HG03558 (cell line): ENCODE measurements around the gene CLEC7A.

Source experiments
- ATAC-seq: cut with Tn5 transposase; IDR thresholded peaks from one replicate; pipeline ENCODE4 v1.9.1; 2021; ENCODE audit warnings: moderate number of reproducible peaks; ENCODE audit not compliant: unreplicated experiment; ENCODE audit errors: extremely low read depth

Gene CLEC7A

DNA sequence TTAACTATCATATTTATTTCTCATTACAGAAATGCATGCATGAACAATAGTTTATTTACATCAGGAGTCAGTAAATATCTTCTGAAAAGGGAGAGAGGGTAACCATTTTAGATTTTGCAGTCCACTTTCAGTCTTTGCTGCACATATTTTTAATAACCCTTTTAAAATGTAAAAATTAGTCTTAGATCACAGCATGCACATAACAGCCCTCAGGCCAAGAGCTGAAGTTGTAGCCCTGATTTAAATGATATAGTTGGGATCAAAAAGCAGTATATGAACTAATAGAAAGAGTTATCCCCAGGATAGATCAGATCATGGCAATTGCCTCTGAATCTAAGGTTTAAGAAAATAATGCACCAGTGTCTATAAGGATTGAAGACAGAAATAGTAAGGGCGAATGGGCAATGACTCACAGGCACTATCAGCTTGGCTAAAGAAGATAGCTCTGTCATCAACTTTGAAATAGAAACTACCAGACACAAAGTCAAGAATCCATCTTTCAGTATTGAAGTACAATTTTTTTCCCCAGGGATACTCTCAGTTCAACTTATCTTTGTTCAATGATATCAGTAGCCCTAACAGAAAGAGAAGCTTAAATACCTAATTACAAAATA is 13.1 kb upstream of the CLEC7A start:
- no peak for ATAC-seq

DNA sequence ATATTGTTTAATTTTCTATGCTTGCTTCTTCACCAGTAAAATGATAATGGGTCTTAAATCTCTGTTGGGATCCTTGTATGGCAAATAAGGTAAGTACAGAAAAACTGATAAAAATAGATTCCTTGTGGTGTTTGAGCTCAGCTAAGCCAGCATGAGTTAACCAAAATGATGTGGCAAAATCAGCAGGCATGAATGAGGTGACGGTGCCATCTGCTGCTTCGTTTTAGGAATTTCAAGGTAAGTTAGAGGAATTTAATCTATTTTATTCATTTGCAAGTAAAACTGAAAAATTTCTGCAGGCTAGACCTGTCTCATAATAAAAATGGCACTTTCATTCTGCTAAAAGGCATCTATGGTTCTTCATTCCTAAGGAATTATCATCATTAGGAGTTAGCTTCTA is 10.0 kb upstream of the CLEC7A start:
- ATAC-seq = no peak

DNA sequence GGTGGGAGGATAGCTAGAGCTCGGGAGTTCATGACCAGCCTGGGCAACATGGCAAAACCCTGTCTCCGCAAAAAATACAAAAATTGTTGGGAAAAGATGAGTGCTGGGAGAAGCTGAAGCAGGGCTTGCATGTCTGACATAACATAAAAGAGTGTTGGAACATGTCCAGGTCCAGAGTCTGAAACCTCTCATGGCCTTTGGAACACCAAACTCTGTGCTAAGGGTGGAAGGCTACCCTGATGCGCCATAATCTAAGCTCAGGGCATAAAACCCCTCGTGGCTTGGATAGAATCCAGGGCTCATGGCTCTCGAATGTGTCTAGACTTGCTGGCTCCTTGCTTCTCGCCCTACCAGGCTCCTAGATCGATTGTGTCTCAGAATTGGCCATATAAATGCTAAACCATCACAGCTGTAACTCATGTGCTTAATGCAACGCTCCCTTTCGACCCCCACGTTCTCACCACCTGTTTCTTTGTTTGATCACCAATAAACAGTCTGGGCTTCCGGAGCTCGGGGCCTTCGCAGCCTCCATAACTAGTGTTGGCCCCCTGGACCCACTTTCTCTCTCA is 6.7 kb upstream of the CLEC7A start:
- ATAC-seq = no peak

DNA sequence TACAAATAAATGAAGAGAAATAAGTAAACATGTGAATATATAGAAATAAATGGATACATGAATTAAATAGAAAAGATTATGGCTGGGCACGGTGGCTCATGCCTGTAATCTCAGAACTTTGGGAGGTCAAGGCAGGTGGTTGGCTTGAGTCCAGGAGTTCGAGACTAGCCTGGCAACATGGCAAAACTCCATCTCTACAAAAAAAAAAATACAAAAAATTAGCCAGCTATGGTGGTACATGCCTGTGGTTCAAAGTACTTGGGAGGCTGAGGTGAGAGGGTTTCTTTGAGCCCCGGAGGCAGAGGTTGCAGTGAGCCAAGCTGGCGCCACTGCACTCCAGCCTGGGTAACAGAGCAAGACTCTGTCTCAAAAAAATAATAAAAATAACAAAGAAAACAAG is 5.1 kb upstream of the CLEC7A start:
- ATAC-seq = no peak

DNA sequence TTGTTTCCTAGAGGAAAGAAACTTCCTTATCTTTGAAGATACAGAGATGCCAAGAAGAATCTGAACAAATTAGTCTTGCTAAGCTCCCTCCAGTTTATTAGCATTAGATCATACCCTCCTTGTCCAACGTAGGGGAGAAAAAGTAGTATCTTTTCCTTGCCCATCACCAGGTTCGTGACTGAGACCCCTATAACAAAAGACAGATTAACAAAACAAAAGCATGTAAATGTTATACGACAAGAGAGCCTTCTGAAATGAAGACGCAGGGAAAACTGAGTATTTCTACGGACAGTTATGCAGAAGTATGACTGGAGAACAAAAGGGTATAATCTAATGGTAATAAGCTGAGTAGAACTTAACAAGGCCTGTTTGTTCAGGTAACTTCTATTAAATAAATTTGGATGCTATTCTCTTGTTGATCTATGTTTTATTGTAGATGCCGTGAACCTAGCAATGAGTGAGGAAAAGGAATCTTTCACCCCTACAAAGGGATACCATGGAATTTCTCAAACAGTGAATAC is 2.9 kb upstream of the CLEC7A start:
- no peak for ATAC-seq

DNA sequence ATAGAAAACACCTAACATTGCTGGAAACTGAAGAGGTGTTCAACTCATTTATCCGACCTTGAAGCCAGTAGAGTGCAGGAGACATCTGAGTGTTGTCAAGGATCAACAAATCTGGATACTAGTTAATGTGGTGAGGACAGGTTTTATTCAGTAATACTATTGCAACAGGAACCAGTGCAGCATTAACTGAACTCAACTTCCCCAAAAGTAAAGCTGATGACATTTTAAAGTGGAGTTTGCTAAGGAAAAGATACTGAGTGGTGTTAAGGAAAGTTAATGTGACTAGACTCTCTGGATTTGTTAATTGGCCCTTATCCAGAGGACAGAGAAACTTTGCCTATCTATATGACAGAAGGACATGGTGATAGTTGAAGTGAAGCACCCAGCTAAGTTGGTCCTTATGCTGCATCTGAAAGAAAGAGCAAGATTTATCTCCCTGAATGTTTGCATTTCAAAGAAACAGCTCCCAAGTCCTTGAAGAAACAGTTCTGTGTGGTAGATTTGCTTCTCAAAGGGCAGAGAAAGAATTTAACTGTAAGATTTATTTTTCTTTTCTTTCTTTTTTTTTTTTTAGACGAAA is 1.2 kb upstream of the CLEC7A start:
- no peak for ATAC-seq

DNA sequence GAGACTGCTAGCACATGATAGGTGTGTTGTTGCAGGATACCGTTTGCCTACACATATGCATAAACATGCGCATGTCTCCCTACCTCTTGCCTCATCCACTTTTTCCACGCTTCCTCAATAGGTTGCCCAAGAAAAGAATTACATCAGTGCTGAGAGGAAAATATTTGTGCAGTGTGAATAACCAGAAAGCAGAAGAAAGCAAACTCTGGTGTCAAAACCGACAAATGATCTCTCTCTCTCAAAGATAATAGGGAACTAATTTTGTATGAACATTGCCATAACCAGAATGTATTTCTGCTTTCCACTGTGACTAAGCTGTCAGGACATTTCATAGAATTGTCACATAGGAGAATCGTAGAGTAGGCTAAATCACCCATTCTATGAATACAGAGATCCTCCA is 1.3 kb downstream of the CLEC7A start:
- ATAC-seq = no peak

DNA sequence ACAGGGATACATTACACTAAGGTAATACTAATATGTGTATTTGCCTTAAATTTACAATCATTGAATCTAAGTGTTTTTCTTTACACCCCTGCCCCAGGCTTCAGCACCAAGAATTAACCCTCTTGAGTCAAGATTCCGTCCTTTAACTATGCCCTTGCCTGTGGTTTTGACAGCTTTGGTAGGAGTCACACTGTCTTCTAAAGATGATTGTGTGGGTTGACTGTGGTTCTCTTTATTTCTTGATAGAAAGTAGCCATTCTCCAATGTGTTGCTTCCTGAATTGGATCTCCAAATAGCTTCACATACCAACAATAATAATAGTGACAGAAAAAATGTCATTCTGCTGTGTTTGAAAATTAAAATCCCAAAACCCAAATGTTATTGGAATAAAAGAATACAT is 3.6 kb downstream of the CLEC7A start:
- no peak for ATAC-seq

DNA sequence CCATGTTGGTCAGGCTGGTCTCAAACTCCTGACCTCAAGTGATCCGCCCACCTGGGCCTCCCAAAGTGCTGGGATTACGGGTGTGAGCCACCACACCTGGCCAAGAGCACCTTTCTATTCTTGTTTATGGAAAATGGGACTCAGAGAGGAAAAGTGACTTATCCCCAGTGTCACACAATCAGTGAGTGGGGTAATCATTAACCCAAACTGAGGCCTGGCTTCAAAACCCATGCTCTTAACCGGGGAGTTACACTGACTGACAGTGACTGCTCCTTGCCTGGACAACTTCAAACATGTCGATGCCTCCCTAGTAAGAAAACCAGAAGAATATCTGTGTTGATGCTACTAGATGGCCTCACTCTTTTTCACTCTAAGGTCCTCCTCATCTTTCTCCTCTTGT is 7.3 kb downstream of the CLEC7A start:
- no peak for ATAC-seq

DNA sequence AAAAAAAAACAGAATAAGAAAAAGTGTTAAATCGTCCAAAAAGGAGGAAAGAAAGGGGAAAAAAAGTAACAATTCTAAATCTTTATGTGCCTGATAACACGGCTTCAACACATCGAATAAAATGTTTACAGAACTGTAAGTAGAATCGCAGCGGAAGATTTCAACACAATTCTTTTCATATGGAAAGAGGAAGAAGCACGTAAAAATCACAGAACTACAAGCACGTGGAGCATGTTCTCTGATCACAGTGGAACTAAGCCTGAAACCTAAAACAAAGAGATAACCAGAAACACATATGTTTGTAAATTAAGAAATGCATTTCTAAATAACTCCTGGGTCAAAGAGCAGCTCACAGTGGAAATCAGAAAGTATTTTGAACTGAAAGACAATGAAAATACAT is 8.7 kb downstream of the CLEC7A start:
- ATAC-seq = no peak

DNA sequence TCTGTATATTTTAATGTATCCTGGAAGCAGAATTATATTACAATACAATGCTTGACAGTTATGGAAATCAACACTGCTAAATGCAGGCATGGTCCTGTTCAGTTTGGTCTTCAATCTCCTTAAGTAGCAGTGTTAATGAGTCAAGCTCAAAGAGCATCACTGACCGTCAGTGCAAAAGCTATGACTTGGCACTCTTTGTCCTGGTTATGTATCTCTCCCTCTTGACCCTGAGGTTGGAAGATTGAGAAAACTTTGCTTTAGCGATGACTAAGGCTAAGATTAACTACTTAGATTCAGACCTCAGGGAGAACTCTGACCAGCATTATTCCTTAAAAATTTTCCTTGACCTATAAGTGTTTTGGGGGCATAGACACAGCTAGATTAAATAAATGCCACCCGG is 10.9 kb downstream of the CLEC7A start:
- ATAC-seq = no peak

DNA sequence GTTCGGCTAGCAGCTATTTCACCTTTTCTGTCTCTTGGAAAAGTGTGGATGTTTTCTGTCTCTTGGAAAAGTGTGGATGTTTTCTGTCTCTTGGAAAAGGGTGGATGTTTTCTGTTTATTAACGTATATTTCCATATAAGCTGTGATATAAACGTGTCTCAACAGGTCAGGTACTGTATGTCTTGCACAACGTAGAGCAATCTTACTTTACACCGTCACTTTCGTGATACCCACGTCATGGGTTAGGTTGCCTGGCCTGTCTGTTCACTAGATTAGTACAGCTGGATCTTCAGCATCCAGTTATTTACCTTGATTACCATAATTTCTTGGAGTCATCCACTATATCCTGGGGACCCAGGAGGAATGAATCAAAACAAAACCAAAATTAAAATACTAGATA is 14.1 kb downstream of the CLEC7A start:
- ATAC-seq = no peak

DNA sequence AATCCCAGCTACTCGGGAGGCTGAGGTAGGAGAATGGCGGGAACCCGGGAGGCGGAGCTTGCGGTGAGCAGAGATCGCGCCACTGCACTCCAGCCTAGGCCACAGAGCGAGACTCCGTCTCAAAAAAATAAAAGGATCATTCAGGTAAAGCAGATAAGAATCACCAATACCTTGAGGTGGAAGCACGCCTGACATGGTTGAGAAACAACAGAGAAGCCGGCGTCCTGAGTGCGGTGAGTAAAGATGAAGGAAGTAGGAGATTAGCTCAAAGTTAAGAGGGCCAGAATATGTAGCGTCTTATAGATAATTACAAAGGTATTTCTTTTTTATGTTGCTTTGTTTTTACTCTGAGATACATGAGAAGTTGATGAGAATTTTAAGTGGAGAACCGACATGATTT is 14.7 kb downstream of the CLEC7A start:
- ATAC-seq = no peak

DNA sequence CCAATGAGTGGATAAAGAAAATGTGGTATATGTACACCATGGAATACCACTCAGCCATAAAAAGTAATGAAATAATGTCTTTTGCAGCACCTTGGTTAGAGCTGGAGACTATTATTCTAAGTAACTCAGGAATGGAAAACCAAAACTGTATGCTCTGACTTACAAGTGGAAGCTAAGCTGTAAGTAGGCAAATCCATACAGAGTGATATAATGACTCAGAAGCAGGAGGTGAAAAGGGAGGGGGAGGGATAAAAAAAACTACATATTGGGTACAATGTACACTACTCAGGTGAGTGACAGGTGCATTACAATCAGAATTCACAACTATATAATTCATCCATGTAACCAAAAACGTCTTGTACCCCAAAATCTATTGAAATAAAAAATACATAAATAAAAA is 16.1 kb downstream of the CLEC7A start:
- no peak for ATAC-seq

DNA sequence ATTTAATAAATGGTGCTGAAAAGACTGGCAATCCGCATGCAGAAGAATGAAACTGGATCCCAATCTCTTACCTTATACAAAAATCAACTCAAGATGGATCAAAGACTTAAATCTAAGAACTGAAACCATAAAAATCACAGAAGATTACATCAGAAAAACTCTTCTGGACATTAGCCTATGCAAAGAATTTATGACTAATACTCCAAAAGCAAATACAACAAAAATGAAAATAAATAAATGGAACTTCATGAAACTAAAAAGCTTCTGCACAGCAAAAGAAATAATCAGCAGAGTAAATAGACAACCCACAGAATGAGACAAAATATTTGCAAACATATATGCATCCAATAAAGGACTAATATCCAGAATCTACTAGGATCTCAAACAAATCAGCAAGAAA is 16.9 kb downstream of the CLEC7A start:
- ATAC-seq = no peak

DNA sequence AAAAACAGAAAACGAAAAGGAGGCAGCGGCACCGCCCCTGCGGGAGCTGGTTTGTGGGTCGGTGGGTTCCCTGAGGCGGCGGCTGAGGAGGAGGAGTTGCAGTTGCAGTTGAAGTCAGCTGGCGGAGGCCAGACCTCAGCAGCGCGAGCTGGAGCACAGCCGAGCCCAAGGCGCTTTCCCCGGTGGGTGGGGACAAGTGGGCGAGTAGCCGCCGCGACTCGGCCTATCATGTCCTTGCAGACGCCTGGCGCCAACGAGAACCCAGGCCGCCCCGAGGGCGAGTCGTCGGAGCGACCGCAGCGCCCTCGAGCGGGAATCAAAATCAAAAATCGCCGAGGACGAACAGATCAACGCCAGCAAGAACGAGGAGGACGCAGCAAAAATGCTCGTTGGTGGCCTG is 18.5 kb downstream of the CLEC7A start:
- no peak for ATAC-seq

DNA sequence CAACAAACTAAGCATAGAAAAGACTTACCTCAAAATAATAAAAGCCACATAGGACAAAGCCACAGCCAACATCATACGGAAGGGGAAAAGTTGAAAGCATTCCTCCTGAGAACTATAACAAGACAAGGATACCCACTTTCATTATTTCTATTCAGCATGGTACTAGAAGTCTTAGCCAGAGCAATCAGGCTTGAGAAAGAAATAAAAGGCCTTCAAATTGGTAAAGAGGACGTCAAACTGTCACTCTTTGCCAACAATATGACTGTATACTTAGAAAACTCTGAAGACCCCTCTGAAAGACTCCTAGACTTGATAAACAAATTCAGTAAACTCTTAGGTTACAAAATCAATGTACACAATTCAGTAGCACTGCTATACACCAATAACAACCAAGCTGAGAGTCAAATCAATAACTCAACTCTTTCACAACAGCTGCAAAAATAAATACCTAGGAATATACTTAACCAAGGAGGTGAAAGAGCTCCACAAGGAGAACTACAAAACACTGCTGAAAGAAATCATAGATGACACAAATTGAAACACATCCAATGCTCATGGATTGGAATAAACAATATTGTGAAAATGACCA is 19.6 kb downstream of the CLEC7A start:
- ATAC-seq = no peak

DNA sequence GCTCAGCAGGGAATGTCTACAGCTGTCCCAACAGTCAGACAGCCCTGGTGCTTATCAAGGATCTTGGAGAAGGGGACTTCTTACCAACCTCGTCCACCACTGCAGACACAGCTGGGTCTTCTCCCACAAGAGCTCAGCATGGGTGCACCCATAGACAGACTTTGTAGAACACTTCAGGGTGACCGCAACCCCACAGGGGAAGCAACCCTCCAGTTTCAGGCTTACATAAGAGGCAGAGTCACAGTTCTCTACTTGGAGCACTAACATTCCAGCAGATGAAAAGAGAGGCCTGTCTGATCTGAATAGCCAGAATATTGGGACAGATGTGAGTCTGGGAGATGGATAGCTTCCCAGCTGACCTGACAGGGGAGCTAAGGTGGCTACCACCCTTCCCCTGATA is 27.7 kb downstream of the CLEC7A start:
- ATAC-seq = no peak

DNA sequence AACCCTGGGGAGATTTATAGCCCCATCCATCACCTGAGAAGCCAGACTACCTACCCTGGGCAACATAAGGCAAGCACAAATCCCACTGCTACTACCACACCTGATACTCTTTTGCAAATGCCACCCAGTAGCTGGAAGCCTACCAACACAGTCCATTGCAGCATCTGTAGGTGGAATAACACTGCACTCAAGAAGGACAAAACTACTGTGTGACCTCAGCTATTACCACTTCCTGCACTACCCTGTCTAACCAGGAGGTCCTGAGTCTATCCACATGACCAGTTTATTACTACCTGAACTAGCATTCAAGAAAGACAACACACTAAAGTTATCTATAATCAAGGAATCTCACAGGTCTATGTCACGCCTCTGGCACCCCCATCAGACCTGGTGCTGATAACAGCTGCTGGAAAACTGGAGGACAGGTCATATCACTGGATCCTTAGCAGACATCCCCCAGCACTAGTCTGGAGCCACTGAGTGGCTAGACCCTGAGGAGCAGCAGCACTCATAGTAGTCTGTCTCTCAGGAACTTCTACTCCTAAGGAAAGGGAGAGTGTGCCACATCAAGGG is 28.3 kb downstream of the CLEC7A start:
- ATAC-seq = no peak

DNA sequence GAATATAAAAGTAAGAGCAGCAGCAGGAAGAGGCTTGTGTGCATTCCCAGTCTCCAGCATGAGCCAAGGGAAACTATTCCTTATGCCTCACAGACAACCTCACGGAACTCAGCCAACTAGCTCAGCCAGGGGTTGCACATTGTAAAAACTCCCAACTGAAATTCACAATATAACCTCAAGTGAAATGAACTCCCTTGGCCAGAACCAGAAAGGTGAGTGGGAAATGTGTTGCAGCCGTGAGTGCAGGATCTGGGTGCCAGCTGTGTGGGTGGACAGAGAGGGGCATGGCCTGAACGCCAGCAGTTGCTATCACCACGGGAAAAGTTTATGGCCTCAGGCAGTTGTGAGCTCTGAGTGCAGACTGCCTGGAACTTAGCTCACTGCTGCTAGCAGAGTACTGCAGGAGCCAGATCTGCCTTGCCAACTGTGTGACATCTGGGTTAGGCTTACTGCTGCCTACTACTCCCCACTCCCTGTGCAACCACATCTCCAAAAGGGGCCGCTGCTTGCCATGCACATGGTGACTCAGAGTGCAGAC is 28.9 kb downstream of the CLEC7A start:
- no peak for ATAC-seq

DNA sequence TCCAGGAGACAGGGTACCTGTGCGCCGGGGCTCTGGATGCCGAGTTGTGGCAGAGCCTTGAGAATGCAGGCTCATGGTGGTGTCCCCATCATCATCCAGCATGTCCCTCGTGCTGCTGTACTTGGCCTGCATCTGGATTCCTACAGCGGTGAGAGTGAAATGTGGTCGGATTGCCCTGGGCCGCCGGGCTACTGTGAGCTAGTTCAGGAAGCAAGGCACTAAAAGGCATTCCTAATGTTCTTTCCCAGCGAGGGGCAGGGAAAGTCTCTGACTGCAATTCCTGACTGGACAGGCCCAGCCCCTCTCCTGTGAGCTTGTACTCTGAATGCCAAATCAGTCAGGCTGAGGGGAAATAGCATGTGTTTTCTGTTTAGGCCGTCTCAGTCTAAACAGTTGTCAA is 31.2 kb downstream of the CLEC7A start, which contains the start of gene CLEC1A:
TSS of gene CLEC1A (minus strand) at position 195 of the 400 bp plus-strand sequence. CDS start at position 132, 63 bp downstream.
- ATAC-seq = no peak
